Measurements from ENCODE around the gene KCNK15.

The KCNK15 gene

DNA sequence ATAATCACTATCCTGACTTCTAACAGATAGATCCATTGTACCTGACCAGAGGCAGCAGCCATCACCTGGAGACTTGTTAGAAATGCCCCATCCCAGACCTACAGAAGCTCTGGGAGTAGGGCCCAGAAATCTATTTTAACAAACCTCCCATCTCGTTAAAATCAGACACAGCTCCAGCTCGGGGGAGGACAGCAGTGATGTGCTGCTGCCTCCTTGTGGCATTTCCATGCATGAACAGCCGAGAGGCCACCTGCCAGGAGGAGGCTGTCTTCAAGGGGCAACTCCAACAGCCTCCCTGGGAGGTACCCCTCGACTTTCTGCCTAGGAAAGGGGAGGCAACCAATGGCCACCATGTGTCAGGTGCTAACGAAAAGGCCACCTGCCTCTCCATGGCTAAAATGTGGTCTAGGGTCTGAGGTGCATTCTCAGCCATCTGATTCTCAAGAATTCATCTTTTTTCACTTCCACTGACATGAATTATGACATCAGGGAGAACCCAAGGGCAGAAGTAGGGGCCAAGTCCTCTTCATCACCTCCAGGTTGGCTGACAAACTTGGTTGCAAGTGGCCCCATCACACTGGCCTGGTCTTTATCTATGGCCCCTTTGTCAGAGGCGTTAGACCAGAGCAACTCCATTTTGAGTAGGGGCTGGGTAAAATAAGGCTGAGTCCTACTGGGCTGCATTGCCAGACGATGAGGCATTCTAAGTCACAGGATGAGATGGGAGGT lies 12.2 kb upstream of the KCNK15 start:
- DNase-seq (ENCODE audit: low read depth), result no peak
- TF ChIP-seq, protein P1, sequence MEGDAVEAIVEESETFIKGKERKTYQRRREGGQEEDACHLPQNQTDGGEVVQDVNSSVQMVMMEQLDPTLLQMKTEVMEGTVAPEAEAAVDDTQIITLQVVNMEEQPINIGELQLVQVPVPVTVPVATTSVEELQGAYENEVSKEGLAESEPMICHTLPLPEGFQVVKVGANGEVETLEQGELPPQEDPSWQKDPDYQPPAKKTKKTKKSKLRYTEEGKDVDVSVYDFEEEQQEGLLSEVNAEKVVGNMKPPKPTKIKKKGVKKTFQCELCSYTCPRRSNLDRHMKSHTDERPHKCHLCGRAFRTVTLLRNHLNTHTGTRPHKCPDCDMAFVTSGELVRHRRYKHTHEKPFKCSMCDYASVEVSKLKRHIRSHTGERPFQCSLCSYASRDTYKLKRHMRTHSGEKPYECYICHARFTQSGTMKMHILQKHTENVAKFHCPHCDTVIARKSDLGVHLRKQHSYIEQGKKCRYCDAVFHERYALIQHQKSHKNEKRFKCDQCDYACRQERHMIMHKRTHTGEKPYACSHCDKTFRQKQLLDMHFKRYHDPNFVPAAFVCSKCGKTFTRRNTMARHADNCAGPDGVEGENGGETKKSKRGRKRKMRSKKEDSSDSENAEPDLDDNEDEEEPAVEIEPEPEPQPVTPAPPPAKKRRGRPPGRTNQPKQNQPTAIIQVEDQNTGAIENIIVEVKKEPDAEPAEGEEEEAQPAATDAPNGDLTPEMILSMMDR (IDR thresholded peaks at IDR 0.05; ENCODE audit: control insufficient read depth, insufficient read depth, low read depth, low read length, missing control alignments), result peak; percentile 97

DNA sequence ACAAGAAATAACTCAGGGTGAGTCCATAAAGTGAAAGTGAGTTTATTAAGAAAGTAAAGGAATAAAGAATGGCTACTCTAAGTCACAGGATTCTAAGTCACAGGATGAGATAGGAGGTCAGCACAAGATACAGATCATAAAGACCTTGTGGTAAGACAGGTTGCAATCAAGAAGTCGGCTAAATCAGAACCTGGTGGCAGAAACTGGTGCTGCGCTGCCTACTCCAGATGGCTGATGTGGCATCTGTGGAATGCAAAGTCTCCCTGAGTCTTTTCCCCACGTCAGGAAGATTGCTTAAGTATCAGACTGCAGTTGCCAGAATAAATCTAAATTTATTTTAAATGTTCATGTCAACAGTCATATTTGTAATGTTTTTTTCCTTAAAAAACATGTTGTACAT lies 10.7 kb upstream of the KCNK15 start:
- TF ChIP-seq, protein P1 (IDR thresholded peaks at IDR 0.05; ENCODE audit: control insufficient read depth, insufficient read depth, low read depth, low read length, missing control alignments), result peak; percentile 32
- no peak for DNase-seq (ENCODE audit: low read depth)
- H3K4me3 ChIP-seq (ENCODE audit: control insufficient read depth, low read depth, low read length), result no peak overlapping the region

More for the DNA sequence above, 12.2 kb upstream of the KCNK15 start:
- no peak overlapping the region for H3K4me3 ChIP-seq (ENCODE audit: control insufficient read depth, low read depth, low read length)

DNA sequence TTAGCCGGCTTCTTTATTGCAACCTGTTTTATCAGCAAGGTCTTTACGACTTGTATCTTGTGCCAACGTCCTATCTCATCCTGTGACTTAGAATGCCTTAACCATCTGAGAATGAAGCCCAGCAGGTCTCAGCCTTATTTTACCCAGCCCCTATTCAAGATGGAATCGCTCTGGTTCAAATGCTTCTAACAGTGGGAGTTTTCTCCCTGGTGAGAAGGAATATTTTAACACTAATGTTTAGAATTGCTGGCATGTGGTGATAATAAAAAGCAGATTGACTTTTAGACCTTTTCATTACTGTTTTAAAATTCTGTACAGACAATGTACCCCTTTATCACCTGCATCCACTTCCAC lies 9.9 kb upstream of the KCNK15 start:
- no peak overlapping the region for H3K4me3 ChIP-seq (ENCODE audit: control insufficient read depth, low read depth, low read length)
- no peak for DNase-seq (ENCODE audit: low read depth)
- TF ChIP-seq, protein P1 (IDR thresholded peaks at IDR 0.05; ENCODE audit: control insufficient read depth, insufficient read depth, low read depth, low read length, missing control alignments), result no peak

DNA sequence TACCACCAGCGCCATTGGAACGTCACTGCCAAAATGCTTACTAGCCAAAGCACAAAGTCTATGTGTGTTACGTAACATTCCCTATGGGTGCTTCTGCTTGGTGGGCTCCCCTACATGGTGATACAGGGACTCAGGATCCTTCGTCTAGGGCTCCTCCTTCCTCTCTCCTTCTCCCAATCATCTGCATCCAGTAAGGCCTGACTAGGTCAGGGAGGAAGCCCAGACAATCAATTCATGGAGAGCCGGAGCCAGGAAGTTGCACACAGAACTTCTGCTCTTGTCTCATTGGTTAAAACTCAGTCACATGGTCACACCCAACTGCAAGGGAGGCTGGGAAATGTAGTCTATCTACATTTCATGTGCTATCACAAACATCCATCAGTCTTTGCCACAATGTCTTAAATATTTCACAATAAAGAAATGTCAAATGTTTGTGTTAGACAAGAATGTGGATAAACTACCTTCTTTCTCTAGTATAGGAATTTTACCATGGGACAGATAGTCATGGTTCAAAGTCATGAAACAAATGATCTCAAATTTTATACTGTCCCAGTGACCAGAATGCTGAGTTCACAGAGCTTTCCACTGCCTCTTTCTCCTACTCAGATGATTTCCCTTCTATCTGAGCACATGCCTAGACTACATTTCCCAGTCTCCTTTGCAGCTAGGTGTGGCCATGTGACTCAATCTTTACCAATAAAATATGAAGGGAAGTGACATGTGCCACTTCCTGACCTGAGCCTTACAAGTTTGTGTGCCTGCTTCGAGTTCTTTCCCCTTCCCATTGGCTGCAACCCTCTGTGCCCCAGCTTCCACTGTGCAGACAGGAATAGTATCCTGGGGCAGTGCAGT lies 9.3 kb upstream of the KCNK15 start:
- no peak for DNase-seq (ENCODE audit: low read depth)
- no peak overlapping the region for H3K4me3 ChIP-seq (ENCODE audit: control insufficient read depth, low read depth, low read length)

DNA sequence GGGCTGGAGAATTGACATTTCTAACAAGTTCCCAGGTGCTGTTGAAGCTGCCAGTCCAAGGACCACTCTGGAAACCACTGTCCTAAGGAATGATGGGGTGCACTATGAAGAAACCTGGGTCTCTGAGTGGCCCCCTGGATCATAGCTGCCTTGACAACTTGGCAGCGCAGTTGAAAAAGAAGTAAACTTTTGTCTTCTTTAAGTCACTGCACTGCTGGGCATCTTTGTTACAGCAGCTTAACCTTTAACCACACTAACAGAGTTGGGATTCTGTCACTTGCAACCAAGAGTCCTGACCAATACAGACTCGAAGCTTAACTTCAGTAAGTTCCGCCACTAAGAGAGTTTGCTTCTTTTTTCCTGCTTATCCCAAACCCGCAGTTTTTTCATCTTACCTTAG lies 8.5 kb upstream of the KCNK15 start:
- TF ChIP-seq, protein P1 (IDR thresholded peaks at IDR 0.05; ENCODE audit: control insufficient read depth, insufficient read depth, low read depth, low read length, missing control alignments), result no peak
- no peak overlapping the region for H3K4me3 ChIP-seq (ENCODE audit: control insufficient read depth, low read depth, low read length)
- no peak for DNase-seq (ENCODE audit: low read depth)

More for the DNA sequence above, 9.3 kb upstream of the KCNK15 start:
- TF ChIP-seq, protein P1 (IDR thresholded peaks at IDR 0.05; ENCODE audit: control insufficient read depth, insufficient read depth, low read depth, low read length, missing control alignments), result no peak

DNA sequence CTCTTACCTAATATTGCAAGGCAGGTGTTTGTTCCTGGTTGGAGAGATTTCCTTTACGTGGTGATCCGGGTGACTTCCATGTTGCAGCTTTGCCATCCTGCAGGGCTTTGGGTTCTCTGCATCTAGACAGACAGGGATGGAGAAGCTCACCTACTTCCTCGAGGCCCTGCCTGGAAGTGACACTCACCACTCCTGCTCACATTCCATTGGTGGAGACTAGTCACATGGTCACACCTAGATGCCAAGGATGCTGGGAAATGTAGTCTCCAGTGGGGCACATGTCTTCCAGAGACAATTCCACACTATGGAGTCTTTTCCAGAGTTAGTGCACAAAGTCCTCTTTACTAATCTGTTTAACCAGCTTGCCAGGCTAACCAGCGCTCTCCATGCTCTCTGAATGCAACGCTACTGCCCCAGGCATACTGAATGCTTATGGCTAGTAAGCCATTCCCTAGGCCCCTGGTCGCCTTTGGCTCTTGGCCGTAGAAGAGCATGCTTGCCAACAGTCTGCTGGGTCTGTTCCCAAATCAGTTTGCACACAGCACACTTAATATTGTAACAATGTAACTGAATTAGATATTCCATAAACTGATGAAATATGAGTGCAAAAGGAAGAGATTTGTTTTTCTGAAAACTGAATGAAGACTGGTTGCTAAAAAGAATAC lies 6.7 kb upstream of the KCNK15 start:
- H3K4me3 ChIP-seq (ENCODE audit: control insufficient read depth, low read depth, low read length), result no peak overlapping the region
- no peak for DNase-seq (ENCODE audit: low read depth)
- TF ChIP-seq, protein P1 (IDR thresholded peaks at IDR 0.05; ENCODE audit: control insufficient read depth, insufficient read depth, low read depth, low read length, missing control alignments), result no peak
